Superior temporal gyrus (tissue), 1 donor: Measurements from ENCODE around the gene ABR.
A peak's percentile ranks its signal among the peaks of the same experiment; 100 is the strongest.
"Not testable (repeated sequence)": the region's sequence is repeated elsewhere in the genome, so short reads cannot be mapped to it uniquely, and the experiment has no call there.

Experiments used
- DNase-seq: peaks from one replicate; pipeline ENCODE4 v3.0.0-alpha.2; 2016; ENCODE audit errors: extremely low spot score

Gene ABR

GRCh38 chr17:1071103-1071825 lies 108.5 kb downstream of the ABR start:
- no peak for DNase-seq

GRCh38 chr17:1070411-1070810 lies 109.4 kb downstream of the ABR start:
- DNase-seq, result no peak

- DNase-seq, result no peak
Observed at GRCh38 chr17:1069847-1070246, 109.9 kb downstream of the ABR start.

GRCh38 chr17:1068356-1068755 lies 111.4 kb downstream of the ABR start:
- no peak for DNase-seq

GRCh38 chr17:1067282-1067956 lies 112.4 kb downstream of the ABR start:
- no peak for DNase-seq

GRCh38 chr17:1065416-1065815 lies 114.4 kb downstream of the ABR start:
- not testable (repeated sequence) for DNase-seq

- no peak for DNase-seq
Observed at GRCh38 chr17:1060991-1061390, 118.8 kb downstream of the ABR start.

- DNase-seq, result no peak
Observed at GRCh38 chr17:1059131-1059795, 120.5 kb downstream of the ABR start.

- no peak for DNase-seq
Observed at GRCh38 chr17:1058423-1059130, 121.2 kb downstream of the ABR start.

GRCh38 chr17:1056761-1057160 lies 123.0 kb downstream of the ABR start:
- no peak for DNase-seq

- peak; percentile 77 for DNase-seq
Observed at GRCh38 chr17:1055751-1056645, 123.8 kb downstream of the ABR start.

GRCh38 chr17:1055231-1055630 lies 124.5 kb downstream of the ABR start:
- no peak for DNase-seq

GRCh38 chr17:1054656-1055055 lies 125.1 kb downstream of the ABR start:
- DNase-seq, result no peak

GRCh38 chr17:1053661-1054360 lies 126.0 kb downstream of the ABR start:
- DNase-seq, result no peak

- no peak for DNase-seq
Observed at GRCh38 chr17:1050996-1051925, 128.5 kb downstream of the ABR start.

- DNase-seq, result no peak
Observed at GRCh38 chr17:1050246-1050995, 129.4 kb downstream of the ABR start.

GRCh38 chr17:1049446-1050225 lies 130.1 kb downstream of the ABR start:
- DNase-seq, result no peak
